ENCODE data around the gene SPOCK1. TPM values are rescaled to one million over a fixed set of nuclear protein-coding genes. Genes with fewer than 3 reads are reported as not detected.

The SPOCK1 gene
- total and polyA plus RNA-seq, 2 of the 13 experiments (the other 11 are each of a cell fraction or from before 2014, with no cell fraction given) = 0.18 to 0.29 TPM

DNA sequence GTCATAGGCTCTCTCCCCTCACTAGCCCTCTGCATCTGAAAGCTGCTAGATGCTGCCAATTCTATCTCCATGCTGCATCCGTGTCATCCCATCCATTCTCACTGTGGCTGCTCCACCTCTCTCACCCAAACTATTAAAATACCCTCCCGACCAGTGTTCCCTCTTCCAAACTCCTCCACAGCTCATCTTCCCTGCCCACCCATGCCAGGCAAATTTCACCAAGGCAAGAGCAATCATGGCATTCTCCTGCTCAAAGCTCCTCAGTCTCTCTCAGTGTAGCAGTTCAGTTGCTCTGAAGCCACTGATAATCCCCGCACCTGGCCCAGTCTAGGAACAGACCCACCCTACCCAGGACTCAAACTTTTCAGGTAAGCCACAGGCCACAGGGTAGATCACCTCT lies 48.4 kb downstream of the SPOCK1 start:
- in situ Hi-C loops (cut with HindIII; ENCODE audit: extremely low pct_ligation_motif_present, low pct_unique_long_range_greater_than_20kb) = no loop called here
- Histone ChIP-seq H3K27ac (ENCODE audit: extremely low read length, insufficient read depth, low read length) (no peak overlapping the region), H3K4me3 (replicated peaks in 1 of 3; ENCODE audit: insufficient read depth in 1 of 3, low read depth in 2 of 3, low read length in 3 of 3) (no peak overlapping the region), H3K36me3 (replicated peaks in 1 of 2; ENCODE audit: control insufficient read depth in 1 of 2, insufficient read depth in 2 of 2, low read length in 2 of 2) (no peaks in the 10 kb centered on the region), H4K20me1 (ENCODE audit: insufficient read depth, low read length) (no peaks in the 10 kb centered on the region), H3K4me1 (ENCODE audit: insufficient read depth, low read length) (no peaks in the 10 kb centered on the region), H3K4me2 (ENCODE audit: low read depth, low read length) (no peak overlapping the region), H3K9ac (ENCODE audit: insufficient read depth, low read depth, low read length) (no peak overlapping the region), H3K9me3 (ENCODE audit: low read length) (no peaks in the 10 kb centered on the region), H3K27me3 (ENCODE audit: control insufficient read depth in 1 of 2, insufficient read depth in 2 of 2, low read length in 2 of 2) (no peaks in the 10 kb centered on the region), H3K79me2 (ENCODE audit: insufficient read depth, low read length) (no peaks in the 10 kb centered on the region), H2AFZ (ENCODE audit: low read length) (no peak overlapping the region)
- BruUV-seq (replicated peaks) = no TSS peak
- intact Hi-C loops (cut with micrococcal nuclease; ENCODE audit: unreplicated experiment) = no loop called here
- 0% methylated on average over 3 of the region's 3 CpGs for whole genome bisulfite sequencing (ENCODE audit: low lambda C conversion rate)
- TF ChIP-seq RXRB (CRISPR knock-in tag; IDR thresholded peaks at IDR 0.05; ENCODE audit: borderline replicate concordance) = no peak
- no peak for TF ChIP-seq SSRP1 (CRISPR knock-in tag; IDR thresholded peaks at IDR 0.05)
- TF ChIP-seq, protein P1, sequence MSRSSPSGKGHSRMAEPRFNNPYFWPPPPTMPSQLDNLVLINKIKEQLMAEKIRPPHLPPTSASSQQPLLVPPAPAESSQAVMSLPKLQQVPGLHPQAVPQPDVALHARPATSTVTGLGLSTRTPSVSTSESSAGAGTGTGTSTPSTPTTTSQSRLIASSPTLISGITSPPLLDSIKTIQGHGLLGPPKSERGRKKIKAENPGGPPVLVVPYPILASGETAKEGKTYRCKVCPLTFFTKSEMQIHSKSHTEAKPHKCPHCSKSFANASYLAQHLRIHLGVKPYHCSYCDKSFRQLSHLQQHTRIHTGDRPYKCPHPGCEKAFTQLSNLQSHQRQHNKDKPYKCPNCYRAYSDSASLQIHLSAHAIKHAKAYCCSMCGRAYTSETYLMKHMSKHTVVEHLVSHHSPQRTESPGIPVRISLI (CRISPR knock-in tag; IDR thresholded peaks at IDR 0.05; ENCODE audit: borderline replicate concordance) = no peak
- TF ChIP-seq ZNF557 (CRISPR knock-in tag; IDR thresholded peaks at IDR 0.05) = no peak
- TF ChIP-seq, protein P2, sequence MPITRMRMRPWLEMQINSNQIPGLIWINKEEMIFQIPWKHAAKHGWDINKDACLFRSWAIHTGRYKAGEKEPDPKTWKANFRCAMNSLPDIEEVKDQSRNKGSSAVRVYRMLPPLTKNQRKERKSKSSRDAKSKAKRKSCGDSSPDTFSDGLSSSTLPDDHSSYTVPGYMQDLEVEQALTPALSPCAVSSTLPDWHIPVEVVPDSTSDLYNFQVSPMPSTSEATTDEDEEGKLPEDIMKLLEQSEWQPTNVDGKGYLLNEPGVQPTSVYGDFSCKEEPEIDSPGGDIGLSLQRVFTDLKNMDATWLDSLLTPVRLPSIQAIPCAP (CRISPR knock-in tag; IDR thresholded peaks at IDR 0.05; ENCODE audit: low read depth) = no peak
- TF ChIP-seq HIVEP1 (CRISPR knock-in tag; IDR thresholded peaks at IDR 0.05) = no peak
- no peak for FAIRE-seq
- ATAC-seq = no peak
- no peak for DNase-seq (ENCODE audit: low spot score)
- CTCF ChIA-PET (ENCODE audit: low intra/inter-chr PET ratio, low total read pairs) = no interaction called here
- POLR2A ChIA-PET = no interaction called here

DNA sequence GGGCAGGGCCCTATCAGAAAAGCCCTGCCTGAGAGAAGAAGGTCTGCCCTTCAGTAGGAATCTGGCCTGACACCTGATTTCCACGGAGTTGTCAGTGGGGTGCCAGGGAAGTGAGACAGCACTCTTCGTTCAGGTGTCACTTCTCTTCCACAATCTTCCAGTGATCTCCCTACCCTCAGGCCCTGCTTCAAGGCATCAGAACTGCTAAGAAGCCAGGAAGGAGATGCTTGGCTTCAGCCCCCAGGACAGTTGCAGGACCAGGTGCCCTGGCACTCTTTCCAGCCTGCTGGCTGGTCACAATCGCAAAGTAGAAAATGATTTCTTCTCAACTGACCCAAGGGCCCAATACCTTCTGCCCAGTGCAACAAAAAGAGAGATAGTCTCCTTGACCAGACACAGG lies 50.3 kb downstream of the SPOCK1 start:
- Histone ChIP-seq H3K4me2 (ENCODE audit: low read depth, low read length) (no peak overlapping the region), H3K79me2 (ENCODE audit: insufficient read depth, low read length) (no peaks in the 10 kb centered on the region), H3K27me3 (ENCODE audit: control insufficient read depth in 1 of 2, insufficient read depth in 2 of 2, low read length in 2 of 2) (no peaks in the 10 kb centered on the region), H3K36me3 (replicated peaks in 1 of 2; ENCODE audit: control insufficient read depth in 1 of 2, insufficient read depth in 2 of 2, low read length in 2 of 2) (no peaks in the 10 kb centered on the region), H3K9me3 (ENCODE audit: low read length) (no peaks in the 10 kb centered on the region), H3K27ac (ENCODE audit: extremely low read length, insufficient read depth, low read length) (no peak overlapping the region), H3K9ac (ENCODE audit: insufficient read depth, low read depth, low read length) (no peak overlapping the region), H4K20me1 (ENCODE audit: insufficient read depth, low read length) (no peaks in the 10 kb centered on the region), H3K4me3 (replicated peaks in 1 of 3; ENCODE audit: insufficient read depth in 1 of 3, low read depth in 2 of 3, low read length in 3 of 3) (no peak overlapping the region), H2AFZ (ENCODE audit: low read length) (no peak overlapping the region), H3K4me1 (ENCODE audit: insufficient read depth, low read length) (no peaks in the 10 kb centered on the region)
- in situ Hi-C loops (cut with HindIII; ENCODE audit: extremely low pct_ligation_motif_present, low pct_unique_long_range_greater_than_20kb) (no loop called here), intact Hi-C loops (cut with micrococcal nuclease; ENCODE audit: unreplicated experiment) (no loop called here)
- ATAC-seq (no peak), DNase-seq (ENCODE audit: low spot score) (no peak), FAIRE-seq (no peak)
- BruUV-seq (replicated peaks) = no TSS peak
- ChIA-PET CTCF (ENCODE audit: low intra/inter-chr PET ratio, low total read pairs) (no interaction called here), POLR2A (no interaction called here)
- 0% methylated on average over 3 of the region's 3 CpGs for WGBS (ENCODE audit: low lambda C conversion rate)
- TF ChIP-seq, protein P3, sequence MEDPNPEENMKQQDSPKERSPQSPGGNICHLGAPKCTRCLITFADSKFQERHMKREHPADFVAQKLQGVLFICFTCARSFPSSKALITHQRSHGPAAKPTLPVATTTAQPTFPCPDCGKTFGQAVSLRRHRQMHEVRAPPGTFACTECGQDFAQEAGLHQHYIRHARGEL (CRISPR knock-in tag; IDR thresholded peaks at IDR 0.05) = no peak
- TF ChIP-seq, protein P4, sequence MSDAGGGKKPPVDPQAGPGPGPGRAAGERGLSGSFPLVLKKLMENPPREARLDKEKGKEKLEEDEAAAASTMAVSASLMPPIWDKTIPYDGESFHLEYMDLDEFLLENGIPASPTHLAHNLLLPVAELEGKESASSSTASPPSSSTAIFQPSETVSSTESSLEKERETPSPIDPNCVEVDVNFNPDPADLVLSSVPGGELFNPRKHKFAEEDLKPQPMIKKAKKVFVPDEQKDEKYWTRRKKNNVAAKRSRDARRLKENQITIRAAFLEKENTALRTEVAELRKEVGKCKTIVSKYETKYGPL (CRISPR knock-in tag; IDR thresholded peaks at IDR 0.05) = no peak
- no peak for TF ChIP-seq ZNF460 (CRISPR knock-in tag; IDR thresholded peaks at IDR 0.05; ENCODE audit: borderline replicate concordance)
- TF ChIP-seq ZNF558 (CRISPR knock-in tag; IDR thresholded peaks at IDR 0.05; ENCODE audit: borderline replicate concordance) = no peak
- TF ChIP-seq AGO2 (optimal IDR thresholded peaks at IDR 0.05; ENCODE audit: low read depth, low read length) = no peak
- no peak for TF ChIP-seq ESRRA (CRISPR knock-in tag; IDR thresholded peaks at IDR 0.05; ENCODE audit: low read depth)
- TF ChIP-seq ZNF33B (CRISPR knock-in tag; IDR thresholded peaks at IDR 0.05) = no peak
- no peak for TF ChIP-seq HHEX (CRISPR knock-in tag; IDR thresholded peaks at IDR 0.05)
- TF ChIP-seq ZNF468 (CRISPR knock-in tag; IDR thresholded peaks at IDR 0.05) = no peak
- TF ChIP-seq, protein P5, sequence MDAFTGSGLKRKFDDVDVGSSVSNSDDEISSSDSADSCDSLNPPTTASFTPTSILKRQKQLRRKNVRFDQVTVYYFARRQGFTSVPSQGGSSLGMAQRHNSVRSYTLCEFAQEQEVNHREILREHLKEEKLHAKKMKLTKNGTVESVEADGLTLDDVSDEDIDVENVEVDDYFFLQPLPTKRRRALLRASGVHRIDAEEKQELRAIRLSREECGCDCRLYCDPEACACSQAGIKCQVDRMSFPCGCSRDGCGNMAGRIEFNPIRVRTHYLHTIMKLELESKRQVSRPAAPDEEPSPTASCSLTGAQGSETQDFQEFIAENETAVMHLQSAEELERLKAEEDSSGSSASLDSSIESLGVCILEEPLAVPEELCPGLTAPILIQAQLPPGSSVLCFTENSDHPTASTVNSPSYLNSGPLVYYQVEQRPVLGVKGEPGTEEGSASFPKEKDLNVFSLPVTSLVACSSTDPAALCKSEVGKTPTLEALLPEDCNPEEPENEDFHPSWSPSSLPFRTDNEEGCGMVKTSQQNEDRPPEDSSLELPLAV (CRISPR knock-in tag; conservative IDR thresholded peaks at IDR 0.05; ENCODE audit: low read depth) = no peak
- no peak for TF ChIP-seq KLF9 (CRISPR knock-in tag; IDR thresholded peaks at IDR 0.05; ENCODE audit: low read depth)
